WERI-Rb-1 (cell line): ENCODE data around the gene CCDC134.

Experiments
- DNase-seq: peaks from one replicate; pipeline ENCODE4 v3.0.0-alpha.2; 2020
- H3K27ac ChIP-seq: fragments of 250-450 bp; sonication (Bioruptor Pico); 2 replicates; pipeline ENCODE4 v1.5.1; 2020; ENCODE audit warnings: mild to moderate bottlenecking, moderate library complexity
- H3K27me3 ChIP-seq: fragments of 250-450 bp; sonication (Bioruptor Pico); 2 replicates; pipeline ENCODE4 v1.5.1; 2021; ENCODE audit warnings: mild to moderate bottlenecking, low read depth, moderate library complexity; ENCODE audit not compliant: insufficient read depth, severe bottlenecking
- H3K36me3 ChIP-seq: fragments of 250-450 bp; sonication (Bioruptor Pico); 2 replicates; pipeline ENCODE4 v1.5.1; 2020; ENCODE audit warnings: mild to moderate bottlenecking, moderate library complexity
- H3K4me3 ChIP-seq: 2 replicates; pipeline ENCODE4 v1.5.1; 2011; ENCODE audit warnings: low read depth, mild to moderate bottlenecking, control low read depth, low read length
- H3K9me3 ChIP-seq: fragments of 250-450 bp; sonication (Bioruptor Pico); 2 replicates; pipeline ENCODE4 v1.5.1; 2021; ENCODE audit warnings: mild to moderate bottlenecking, moderate library complexity; ENCODE audit not compliant: severe bottlenecking
- CTCF ChIP-seq: IDR thresholded peaks from 2 replicates; pipeline ENCODE4 v1.5.1; 2011; ENCODE audit warnings: low read depth, mild to moderate bottlenecking, control low read depth, inconsistent platforms, low read length

The CCDC134 gene

GRCh38 chr22:41800348-41801146, at the start of gene CCDC134:
Gene CCDC134 (plus strand): TSS chr22:41800679. CDS start chr22:41808891, 8,212 bp downstream.
- H3K4me3 ChIP-seq = peak within 1 kb of the TSS; percentile 77
- H3K9me3 ChIP-seq = no peaks in the 10 kb centered on the region
- DNase-seq = peak; percentile 91
- TF ChIP-seq CTCF = no peak
- H3K27me3 ChIP-seq = no peaks in the 10 kb centered on the region
- peak within 1 kb of the TSS; percentile 93 for H3K27ac ChIP-seq
- peaks cover 11% of the 10 kb centered on the region for H3K36me3 ChIP-seq

GRCh38 chr22:41752011-41752970, 48.2 kb upstream of the CCDC134 start:
- no peaks in the 10 kb centered on the region for H3K9me3 ChIP-seq
- TF ChIP-seq CTCF = no peak
- no peak overlapping the region for H3K27ac ChIP-seq
- H3K27me3 ChIP-seq = no peaks in the 10 kb centered on the region
- no peak overlapping the region for H3K4me3 ChIP-seq
- no peaks in the 10 kb centered on the region for H3K36me3 ChIP-seq
- no peak for DNase-seq

- no peak for TF ChIP-seq CTCF
- no peak for DNase-seq
- Histone ChIP-seq H3K9me3 (no peaks in the 10 kb centered on the region), H3K27me3 (no peaks in the 10 kb centered on the region), H3K4me3 (no peak overlapping the region), H3K36me3 (no peaks in the 10 kb centered on the region), H3K27ac (no peak overlapping the region)
Observed at GRCh38 chr22:41753984-41754383, 46.5 kb upstream of the CCDC134 start.

GRCh38 chr22:41757502-41757901, 43.0 kb upstream of the CCDC134 start:
- H3K36me3 ChIP-seq = no peaks in the 10 kb centered on the region
- no peaks in the 10 kb centered on the region for H3K27me3 ChIP-seq
- DNase-seq = no peak
- H3K4me3 ChIP-seq = no peak overlapping the region
- no peak overlapping the region for H3K27ac ChIP-seq
- H3K9me3 ChIP-seq = no peaks in the 10 kb centered on the region
- no peak for TF ChIP-seq CTCF

GRCh38 chr22:41758231-41758630, 42.2 kb upstream of the CCDC134 start:
- no peak for DNase-seq
- no peak for TF ChIP-seq CTCF
- no peaks in the 10 kb centered on the region for H3K9me3 ChIP-seq
- H3K4me3 ChIP-seq = no peak overlapping the region
- H3K36me3 ChIP-seq = no peaks in the 10 kb centered on the region
- no peak overlapping the region for H3K27ac ChIP-seq
- no peaks in the 10 kb centered on the region for H3K27me3 ChIP-seq
